Activated CD4-positive, alpha-beta T cell treated with anti-CD3 and anti-CD28 coated beads for 36 hours (primary cell): ENCODE results near the gene PADI1. TPM values are rescaled to one million over a fixed set of nuclear protein-coding genes. Genes with fewer than 3 reads are reported as not detected.

Experiments
- ATAC-seq: fragments of 200-7000 bp; cut with Tn5 transposase; one replicate; pipeline ENCODE4 v1.10.0; 2021; ENCODE audit warnings: mild to moderate bottlenecking, moderate library complexity
- CTCF ChIA-PET: fragments of 350-600 bp; sonication (Branson Sonifier 250); formaldehyde crosslinking; loops from one replicate; lab custom pipeline; 2021; ENCODE audit warnings: antibody characterized with exemption; lab: Charles Lee
- POLR2A ChIA-PET: fragments of 350-600 bp; sonication (Branson Sonifier 250); formaldehyde crosslinking; loops from one replicate; lab custom pipeline; 2021; ENCODE audit warnings: antibody characterized with exemption, inconsistent platforms; lab: Charles Lee
- DNase-seq: peaks from one replicate; pipeline ENCODE4 v3.0.0-alpha.2; 2020
- H3K27ac Mint-ChIP-seq: one replicate; pipeline ENCODE4 v1.8.0; 2021; ENCODE audit warnings: mixed read lengths
- H3K27me3 Mint-ChIP-seq: one replicate; pipeline ENCODE4 v1.8.0; 2021; ENCODE audit warnings: mixed read lengths
- H3K36me3 Mint-ChIP-seq: one replicate; pipeline ENCODE4 v1.8.0; 2021; ENCODE audit warnings: low read depth, mixed read lengths
- H3K4me1 Mint-ChIP-seq: one replicate; pipeline ENCODE4 v1.8.0; 2021; ENCODE audit warnings: mixed read lengths
- H3K4me3 Mint-ChIP-seq: one replicate; pipeline ENCODE4 v1.8.0; 2021; ENCODE audit warnings: mild to moderate bottlenecking, moderate library complexity, mixed read lengths
- H3K9me3 Mint-ChIP-seq: one replicate; pipeline ENCODE4 v1.8.0; 2021; ENCODE audit warnings: low read depth, mixed read lengths
- intact Hi-C, 2 experiments: fragments of 100-400 bp; cut with DNase I in 1 of 2; cut with micrococcal nuclease in 1 of 2; formaldehyde crosslinking; loops; one replicate each; pipeline versions ENCODE4 v1.14.2 to v1.15.1; 2022 to 2024; cut with DNase I, micrococcal nuclease
- total RNA-seq, 2 experiments: library from RNA; stranded (reverse); gene quantifications; one replicate each; pipeline ENCODE4 v1.2.3, GENCODE V29; 2021

Gene PADI1
- total RNA-seq, 2 experiments from 2014 or later = not detected

DNA sequence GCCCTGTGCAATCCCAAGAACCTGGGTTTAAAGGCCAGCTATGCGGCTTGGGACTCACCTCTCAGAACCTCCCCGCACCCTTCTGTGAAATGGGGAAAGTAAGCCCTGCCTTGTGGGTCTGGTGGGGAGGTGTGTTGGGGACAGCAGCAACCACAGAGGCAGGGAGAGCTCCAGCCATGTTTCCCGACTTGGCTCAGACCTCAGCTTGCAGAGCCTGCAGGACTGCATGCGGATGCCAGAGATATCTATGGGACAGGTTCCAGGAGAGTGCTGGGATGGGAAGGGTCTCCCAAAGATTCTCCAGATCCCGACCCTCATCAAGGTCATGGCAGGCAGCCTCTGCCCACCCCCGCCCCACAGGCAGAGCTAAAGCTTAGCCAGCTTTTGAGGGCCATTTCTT, 20.2 kb downstream of the PADI1 start:
- intact Hi-C loops = no loop called here
- no peak for ATAC-seq
- no peaks in the 10 kb centered on the region for H3K9me3 Mint-ChIP-seq
- H3K36me3 Mint-ChIP-seq = no peaks in the 10 kb centered on the region
- H3K4me1 Mint-ChIP-seq = no peaks in the 10 kb centered on the region
- DNase-seq = no peak
- no peaks in the 10 kb centered on the region for H3K27me3 Mint-ChIP-seq
- H3K4me3 Mint-ChIP-seq = no peak overlapping the region
- POLR2A ChIA-PET = no interaction called here
- CTCF ChIA-PET = interaction anchor here (0.5 to 1.7 kb wide), 3 partner anchors 9 to 32 kb away, joined by 3 read pairs; no protein-coding TSS in a partner anchor
- no peak overlapping the region for H3K27ac Mint-ChIP-seq

DNA sequence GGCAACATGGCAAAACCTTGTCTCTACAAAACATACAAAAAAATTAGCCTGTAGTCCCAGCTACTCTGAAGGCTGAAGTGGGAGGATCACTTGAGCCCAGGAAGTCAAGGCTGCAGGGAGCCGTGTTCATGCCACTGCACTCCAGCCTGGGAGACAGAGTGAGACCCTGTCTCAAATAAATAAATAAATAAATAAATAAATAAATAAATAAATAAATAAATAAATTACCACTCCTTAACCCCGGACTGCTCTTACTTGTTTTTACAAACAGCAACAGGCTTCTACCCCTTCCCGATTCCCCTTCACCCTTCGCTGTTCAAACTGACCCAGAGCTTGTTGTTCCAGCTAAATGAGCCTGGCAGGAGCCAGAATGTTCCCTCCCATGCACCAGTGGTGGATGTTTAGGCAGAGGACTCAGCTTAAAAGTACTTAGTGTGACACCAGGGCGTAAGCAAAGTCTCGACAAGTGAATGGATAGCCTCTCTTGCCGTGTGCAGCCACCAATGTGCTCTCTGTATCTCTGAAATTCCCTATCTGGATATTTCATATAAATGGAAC, 22.5 kb downstream of the PADI1 start:
- ATAC-seq (no peak), DNase-seq (no peak)
- ChIA-PET POLR2A (no interaction called here), CTCF (interaction anchor here (1.1 kb wide), 1 partner anchor 10 kb away, joined by 3 read pairs; no protein-coding TSS in a partner anchor)
- Mint-ChIP-seq H3K36me3 (no peaks in the 10 kb centered on the region), H3K4me3 (no peak overlapping the region), H3K27ac (no peak overlapping the region), H3K9me3 (no peaks in the 10 kb centered on the region), H3K4me1 (no peaks in the 10 kb centered on the region), H3K27me3 (no peaks in the 10 kb centered on the region)
- intact Hi-C loops = no loop called here

DNA sequence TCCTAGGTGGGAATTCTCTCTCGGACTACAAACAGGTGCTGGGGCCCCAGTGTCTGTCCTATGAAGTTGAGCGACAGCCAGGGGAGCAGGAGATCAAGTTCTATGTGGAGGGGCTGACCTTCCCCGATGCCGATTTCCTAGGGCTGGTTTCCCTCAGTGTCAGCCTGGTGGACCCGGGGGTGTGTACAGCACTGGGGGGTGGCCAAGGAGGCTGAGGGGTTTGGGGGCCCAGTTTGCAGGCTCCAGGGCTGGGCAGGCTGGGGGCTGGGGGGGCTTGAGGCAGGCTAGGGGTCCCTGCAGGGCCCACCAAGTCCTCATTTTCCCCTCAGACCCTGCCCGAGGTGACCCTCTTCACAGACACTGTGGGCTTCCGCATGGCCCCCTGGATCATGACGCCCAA, 23.7 kb downstream of the PADI1 start:
- intact Hi-C loops = no loop called here
- CTCF ChIA-PET = interaction anchor here (1.0 kb wide), 1 partner anchor 9 kb away, joined by 3 read pairs; no protein-coding TSS in a partner anchor
- ATAC-seq (no peak), DNase-seq (no peak)
- H3K9me3 Mint-ChIP-seq = no peaks in the 10 kb centered on the region
- H3K27ac Mint-ChIP-seq = no peak overlapping the region
- POLR2A ChIA-PET = no interaction called here
- H3K4me1 Mint-ChIP-seq = no peaks in the 10 kb centered on the region
- no peaks in the 10 kb centered on the region for H3K36me3 Mint-ChIP-seq
- no peak overlapping the region for H3K4me3 Mint-ChIP-seq
- no peaks in the 10 kb centered on the region for H3K27me3 Mint-ChIP-seq

DNA sequence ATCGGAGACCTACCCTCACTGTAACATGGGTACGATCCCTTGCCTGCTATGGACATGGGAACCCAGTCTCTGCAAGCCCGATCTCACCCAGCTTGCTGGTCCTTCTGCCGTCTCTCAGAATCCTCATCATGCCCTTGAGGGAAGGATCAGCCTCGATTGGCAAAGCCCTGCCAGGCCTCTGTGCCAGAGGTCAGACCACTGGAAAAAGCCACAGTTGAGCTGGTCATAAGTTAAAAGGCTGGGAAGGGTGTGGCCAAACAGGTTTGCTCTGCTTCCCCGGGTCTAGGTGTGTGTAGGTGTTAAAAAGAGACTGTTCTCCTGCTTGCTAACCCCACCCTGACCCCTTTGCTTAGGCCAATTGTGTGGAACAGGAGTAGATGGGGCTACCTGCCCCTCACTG, 24.5 kb downstream of the PADI1 start:
- no peak overlapping the region for H3K27ac Mint-ChIP-seq
- ATAC-seq (no peak), DNase-seq (no peak)
- no peaks in the 10 kb centered on the region for H3K27me3 Mint-ChIP-seq
- no peak overlapping the region for H3K4me3 Mint-ChIP-seq
- H3K4me1 Mint-ChIP-seq = no peaks in the 10 kb centered on the region
- ChIA-PET CTCF (interaction anchor here (1.0 kb wide), 1 partner anchor 104 kb away, joined by 3 read pairs; no protein-coding TSS in a partner anchor), POLR2A (no interaction called here)
- intact Hi-C loops = no loop called here
- no peaks in the 10 kb centered on the region for H3K9me3 Mint-ChIP-seq
- no peaks in the 10 kb centered on the region for H3K36me3 Mint-ChIP-seq

DNA sequence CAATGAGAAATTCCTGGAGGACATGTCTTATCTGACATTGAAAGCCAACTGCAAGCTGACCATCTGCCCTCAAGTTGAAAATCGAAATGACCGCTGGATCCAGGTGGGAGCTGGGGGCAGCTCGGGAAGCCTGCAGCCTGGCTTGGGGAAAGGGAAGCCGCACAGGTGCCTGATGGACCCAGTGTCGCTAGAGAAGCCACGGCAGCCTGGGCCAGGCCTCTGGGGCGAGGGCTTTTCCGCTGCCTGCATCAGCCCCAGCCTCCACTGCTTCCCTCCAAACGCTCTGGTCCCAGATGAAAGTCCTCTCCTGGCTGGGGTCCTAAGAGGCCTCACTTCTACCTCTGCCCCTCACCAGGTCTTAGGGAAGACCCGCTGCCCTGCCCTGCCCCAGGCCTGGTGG, 25.2 kb downstream of the PADI1 start:
- POLR2A ChIA-PET = no interaction called here
- H3K27me3 Mint-ChIP-seq = no peaks in the 10 kb centered on the region
- DNase-seq = no peak
- H3K4me3 Mint-ChIP-seq = no peak overlapping the region
- no peak overlapping the region for H3K27ac Mint-ChIP-seq
- CTCF ChIA-PET = no interaction called here
- H3K36me3 Mint-ChIP-seq = no peaks in the 10 kb centered on the region
- intact Hi-C loops = no loop called here
- H3K4me1 Mint-ChIP-seq = no peaks in the 10 kb centered on the region
- ATAC-seq = no peak
- H3K9me3 Mint-ChIP-seq = no peaks in the 10 kb centered on the region

DNA sequence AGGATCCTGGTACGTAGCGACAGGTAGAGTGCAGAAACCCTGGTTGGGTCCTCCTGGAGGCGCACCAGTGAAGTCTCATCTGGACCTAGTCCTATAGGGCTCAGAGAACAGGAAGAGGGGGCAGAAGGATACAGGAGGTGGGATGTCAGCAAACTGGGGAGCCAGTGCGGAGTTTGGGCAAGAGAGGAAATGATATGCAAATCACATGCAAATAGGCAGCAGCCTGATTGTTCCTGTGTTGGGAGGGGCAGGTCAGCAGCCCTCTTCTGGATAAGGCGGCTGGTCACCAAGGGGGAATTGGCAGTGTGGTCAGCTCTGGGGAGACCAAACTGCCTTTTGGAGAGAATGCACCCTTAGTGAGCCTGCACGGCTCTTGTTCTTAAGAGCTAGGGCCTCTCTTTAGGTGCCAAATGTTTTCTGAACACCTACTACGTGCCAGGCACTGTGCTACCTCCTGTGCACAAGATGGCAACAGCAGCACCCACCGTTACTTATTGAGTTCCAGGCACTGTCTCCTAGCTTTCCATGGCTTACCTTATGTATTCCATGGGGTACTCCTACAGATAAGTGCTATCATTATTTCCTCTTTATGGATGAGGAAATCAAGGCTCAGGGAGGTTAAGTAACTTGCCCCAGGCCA, 25.9 kb downstream of the PADI1 start:
- intact Hi-C loops = no loop called here
- POLR2A ChIA-PET = no interaction called here
- no peaks in the 10 kb centered on the region for H3K9me3 Mint-ChIP-seq
- H3K27ac Mint-ChIP-seq = no peak overlapping the region
- no peaks in the 10 kb centered on the region for H3K4me1 Mint-ChIP-seq
- ATAC-seq = no peak
- no peaks in the 10 kb centered on the region for H3K27me3 Mint-ChIP-seq
- H3K4me3 Mint-ChIP-seq = no peak overlapping the region
- no peaks in the 10 kb centered on the region for H3K36me3 Mint-ChIP-seq
- no peak for DNase-seq
- CTCF ChIA-PET = no interaction called here

DNA sequence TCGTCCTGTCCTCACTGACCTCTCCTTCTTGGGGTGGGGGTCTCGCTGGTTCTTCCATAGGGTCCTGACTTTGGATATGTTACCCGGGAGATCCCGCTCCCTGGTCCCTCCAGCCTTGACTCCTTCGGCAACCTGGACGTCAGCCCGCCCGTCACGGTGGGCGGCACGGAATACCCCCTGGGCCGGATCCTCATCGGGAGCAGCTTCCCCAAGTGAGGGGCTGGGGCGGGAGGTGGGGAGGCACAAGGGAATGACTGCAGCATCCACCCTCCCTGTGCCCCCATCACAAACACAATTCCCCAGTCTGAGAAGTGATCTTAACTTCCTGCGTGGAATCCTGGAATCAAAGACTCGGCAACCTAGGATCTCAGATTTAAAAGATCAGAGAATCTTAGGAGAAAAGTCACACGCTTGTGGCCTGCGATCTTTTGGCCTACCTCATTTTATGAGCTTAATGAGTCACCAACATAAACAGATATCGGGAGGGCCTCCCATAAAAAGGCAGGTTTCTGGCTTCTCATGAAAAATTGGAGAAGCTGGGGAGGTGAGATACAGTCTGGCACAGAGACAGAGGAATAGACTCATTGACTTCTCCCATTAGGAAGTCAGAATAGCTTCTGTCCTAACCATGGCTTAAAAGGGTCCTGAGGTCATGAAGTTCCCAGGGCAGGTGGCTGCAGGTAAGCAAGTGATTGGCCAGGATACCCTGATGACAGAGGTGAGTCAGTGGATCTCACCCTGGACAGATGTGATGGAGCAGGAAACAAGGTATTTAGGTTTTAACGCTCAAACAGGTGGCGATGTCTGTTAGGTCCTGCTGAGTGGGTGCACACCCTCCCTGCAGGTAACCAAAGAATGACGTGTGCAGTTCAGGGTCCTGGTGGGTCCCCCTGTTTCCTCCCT, 28.1 kb downstream of the PADI1 start:
- CTCF ChIA-PET = interaction anchor here (0.7 to 8.5 kb wide), 5 partner anchors 8 to 915 kb away, joined by 3 to 103 read pairs (median 7); no protein-coding TSS in a partner anchor
- DNase-seq (no peak), ATAC-seq (no peak)
- no peak overlapping the region for H3K4me3 Mint-ChIP-seq
- no peaks in the 10 kb centered on the region for H3K36me3 Mint-ChIP-seq
- H3K27ac Mint-ChIP-seq = no peak overlapping the region
- intact Hi-C loops = no loop called here
- H3K9me3 Mint-ChIP-seq = no peaks in the 10 kb centered on the region
- H3K4me1 Mint-ChIP-seq = no peaks in the 10 kb centered on the region
- POLR2A ChIA-PET = no interaction called here
- no peaks in the 10 kb centered on the region for H3K27me3 Mint-ChIP-seq

DNA sequence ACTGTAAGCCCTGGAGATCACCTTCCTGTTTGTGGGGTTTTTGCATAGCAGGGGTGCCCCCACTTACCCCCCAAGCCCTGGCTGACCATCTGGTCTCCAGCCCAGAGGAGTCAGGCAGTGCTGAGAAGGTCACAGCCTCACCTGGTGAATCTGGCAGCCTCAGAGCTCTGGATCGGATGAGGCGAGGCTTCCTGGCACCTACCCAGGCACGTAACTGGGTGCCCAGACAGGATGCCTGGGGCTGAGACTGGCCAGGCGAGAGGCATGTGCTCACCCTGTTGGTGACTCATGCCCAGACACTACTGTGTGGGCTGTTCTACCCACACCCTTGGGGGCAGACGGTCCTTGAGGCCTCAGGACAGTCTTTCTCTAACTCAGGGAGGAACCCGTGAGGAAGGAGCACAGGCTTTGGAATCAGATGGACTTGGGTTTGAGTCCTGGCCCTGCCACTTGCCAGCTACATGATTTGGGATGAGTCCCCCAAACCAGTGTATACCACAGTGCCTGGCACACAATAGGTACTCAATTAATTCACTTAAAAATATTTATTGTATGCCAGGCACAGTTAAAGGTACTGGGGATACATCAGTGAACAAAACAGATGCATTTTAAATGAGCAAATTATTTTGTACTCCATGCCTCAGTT, 28.9 kb downstream of the PADI1 start:
- no peak for DNase-seq
- ChIA-PET POLR2A (interaction anchor here (0.7 kb wide), 1 partner anchor 76 kb away, joined by 5 read pairs; no protein-coding TSS in a partner anchor), CTCF (interaction anchor here (0.7 to 8.5 kb wide), 6 partner anchors 8 to 914 kb away, joined by 3 to 103 read pairs (median 6); no protein-coding TSS in a partner anchor)
- intact Hi-C loops = no loop called here
- Mint-ChIP-seq H3K4me3 (no peak overlapping the region), H3K27me3 (no peaks in the 10 kb centered on the region), H3K27ac (no peak overlapping the region), H3K4me1 (no peaks in the 10 kb centered on the region), H3K36me3 (no peaks in the 10 kb centered on the region), H3K9me3 (no peaks in the 10 kb centered on the region)
- no peak for ATAC-seq

DNA sequence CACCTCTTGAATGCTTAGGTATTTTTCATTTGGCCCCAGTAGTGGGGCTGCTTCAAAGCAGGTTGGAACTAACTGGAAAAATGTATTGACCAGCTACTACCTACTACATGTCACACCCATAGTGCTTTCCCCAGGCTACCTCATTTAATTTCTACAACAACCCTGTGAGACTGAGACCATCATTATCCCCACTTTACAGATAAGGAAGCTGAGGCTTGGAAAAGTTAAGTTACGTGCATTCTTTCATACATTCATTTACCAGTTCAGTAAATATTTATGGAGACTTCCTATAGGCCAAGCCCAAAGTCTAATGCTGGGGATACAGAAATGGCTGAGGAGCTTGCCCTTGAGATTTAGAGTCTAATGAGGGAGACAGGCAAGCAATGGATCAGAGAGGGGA, 29.5 kb downstream of the PADI1 start:
- Mint-ChIP-seq H3K27me3 (no peaks in the 10 kb centered on the region), H3K9me3 (no peaks in the 10 kb centered on the region), H3K27ac (no peak overlapping the region), H3K4me1 (no peaks in the 10 kb centered on the region), H3K4me3 (no peak overlapping the region), H3K36me3 (no peaks in the 10 kb centered on the region)
- ChIA-PET CTCF (interaction anchor here (0.6 to 8.5 kb wide), 8 partner anchors 9 to 243 kb away, joined by 3 to 103 read pairs (median 5); partner anchors contain the start of gene PADI1), POLR2A (interaction anchor here (0.7 kb wide), 1 partner anchor 76 kb away, joined by 5 read pairs; no protein-coding TSS in a partner anchor)
- intact Hi-C loops = no loop called here
- ATAC-seq (no peak), DNase-seq (no peak)

DNA sequence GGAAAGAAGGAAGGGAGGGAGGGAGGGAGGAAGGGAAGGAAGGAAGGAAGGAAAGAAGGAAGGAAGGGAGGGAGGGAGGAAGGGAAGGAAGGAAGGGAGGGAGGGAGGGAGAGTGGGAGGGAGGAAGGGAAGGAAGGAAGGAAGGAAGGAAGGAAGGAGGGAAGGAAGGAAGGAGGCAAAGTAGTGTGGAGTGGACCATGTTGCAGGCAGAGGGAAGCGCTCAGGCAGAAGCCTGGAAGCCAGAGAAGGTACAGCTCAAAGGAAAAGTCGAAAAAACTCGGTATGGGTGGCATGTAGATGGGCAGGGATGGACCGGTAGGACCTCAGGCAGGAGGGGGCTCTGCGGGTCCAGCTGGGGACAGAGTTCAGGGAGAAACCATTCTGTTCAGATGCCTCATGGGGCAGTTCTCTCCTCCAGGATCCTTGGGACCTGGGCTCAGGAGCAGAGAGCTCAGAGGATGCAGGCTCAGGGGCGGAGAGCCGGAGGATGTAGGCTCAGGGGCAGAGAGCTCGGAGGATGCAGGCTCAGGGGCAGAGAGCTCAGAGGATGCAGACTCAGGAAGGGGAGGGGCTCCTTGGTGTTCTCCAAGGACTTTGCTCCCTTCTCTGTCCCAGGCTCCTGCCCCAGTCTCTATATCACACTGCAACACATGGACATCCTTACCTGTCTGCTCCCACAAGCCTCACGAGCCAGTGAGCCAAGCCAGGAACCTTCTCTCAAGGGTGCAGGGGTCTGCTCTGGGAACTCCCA, 30.4 kb downstream of the PADI1 start:
- no peak for DNase-seq
- POLR2A ChIA-PET = no interaction called here
- Mint-ChIP-seq H3K27me3 (no peaks in the 10 kb centered on the region), H3K36me3 (no peaks in the 10 kb centered on the region), H3K4me3 (no peak overlapping the region), H3K27ac (no peak overlapping the region), H3K4me1 (no peaks in the 10 kb centered on the region), H3K9me3 (no peaks in the 10 kb centered on the region)
- CTCF ChIA-PET = interaction anchor here (0.6 to 8.5 kb wide), 7 partner anchors 13 to 242 kb away, joined by 3 to 103 read pairs (median 6); partner anchors contain the start of gene PADI1
- ATAC-seq = no peak
- intact Hi-C loops = loop anchor here (5.0 kb wide), 2 partner anchors 178 to 283 kb away; no protein-coding TSS in a partner anchor
